ENCODE measurements around the gene PEX14.

- TF ChIP-seq SIN3A (IDR thresholded peaks at IDR 0.05; ENCODE audit: borderline replicate concordance, insufficient read depth, low read length) (no peak), TAF1 (IDR thresholded peaks at IDR 0.05; ENCODE audit: borderline replicate concordance, insufficient read depth, low read length) (no peak), REST (IDR thresholded peaks at IDR 0.05; ENCODE audit: insufficient read depth in 1 of 2, low read depth in 2 of 2, low read length in 2 of 2) (no peak), POLR2AphosphoS5 (IDR thresholded peaks at IDR 0.05; ENCODE audit: low read depth, low read length) (no peak)
Measured at GRCh38 chr1:10635085-10635896, 160.5 kb downstream of the PEX14 start.
